Right lobe of liver (tissue), 4 donors: Measurements from ENCODE around the gene DOK4.

Experiments
- CTCF ChIP-seq, 4 donors: fragments of 200-600 bp in 3 of 4; fragments of 450-650 bp in 1 of 4; IDR thresholded peaks; one replicate each; pipeline versions ENCODE4 v1.5.1 to v1.8.0; 2016 to 2022; ENCODE audit warnings: antibody characterized with exemption in 4 of 4, mild to moderate bottlenecking in 2 of 4
- POLR2A ChIP-seq: fragments of 450-650 bp; IDR thresholded peaks from one replicate; pipeline ENCODE4 v1.6.1; 2017; ENCODE audit warnings: antibody characterized with exemption, mild to moderate bottlenecking
- donor health status: DM: no; HTN: no; CAD: no.
- donor health status: DM: no; HTN: no; CAD: no.
- donor health status: DM: no; HTN: yes; CAD: no.

- TF ChIP-seq POLR2A: no peak
- no peak for TF ChIP-seq CTCF (IDR thresholded peaks at IDR 0.05)
Observed at GRCh38 chr16:57512296-57513001, 26.2 kb upstream of the DOK4 start.
